ENCODE measurements around the gene ATOH7. TPM values are rescaled to one million over a fixed set of nuclear protein-coding genes. Genes with fewer than 3 reads are reported as not detected.

ATOH7 gene
- polyA plus RNA-seq, 1 donor (not counting 4 experiments of a cell fraction or from before 2014, with no cell fraction given): not detected

GRCh38 chr10:68212721-68213352 is 19.1 kb downstream of the ATOH7 start:
- Histone ChIP-seq H3K27me3 (ENCODE audit: control insufficient read depth, extremely low read depth, insufficient read depth, low read length) (no peaks in the 10 kb centered on the region), H3K4me3 (ENCODE audit: control insufficient read depth in 2 of 3, extremely low read depth in 1 of 3, insufficient read depth in 2 of 3, low read depth in 1 of 3, low read length in 3 of 3) (no peak overlapping the region), H3K9me1 (ENCODE audit: control insufficient read depth, extremely low read depth, insufficient read depth, low read length) (no peaks in the 10 kb centered on the region), H4K20me1 (ENCODE audit: control insufficient read depth, extremely low read depth, insufficient read depth, low read length) (no peaks in the 10 kb centered on the region), H2AFZ (ENCODE audit: control insufficient read depth, low read length) (no peak overlapping the region), H3K9me3 (ENCODE audit: control insufficient read depth, low read depth, low read length) (no peaks in the 10 kb centered on the region), H3K27ac (ENCODE audit: control insufficient read depth, insufficient read depth, low read length) (no peak overlapping the region), H3K36me3 (ENCODE audit: control insufficient read depth in 2 of 2, extremely low read depth in 1 of 2, insufficient read depth in 2 of 2, low read length in 2 of 2) (no peaks in the 10 kb centered on the region), H3K9ac (ENCODE audit: control insufficient read depth, extremely low read depth, insufficient read depth, low read length) (no peak overlapping the region), H3K79me2 (ENCODE audit: control insufficient read depth, insufficient read depth, low read length) (no peaks in the 10 kb centered on the region), H3K4me1 (ENCODE audit: control insufficient read depth, extremely low read depth, insufficient read depth, low read length) (no peaks in the 10 kb centered on the region), H3K4me2 (ENCODE audit: control insufficient read depth, extremely low read depth, insufficient read depth, low read depth, low read length) (no peak overlapping the region)
- dilution Hi-C loops (cut with MboI; ENCODE audit: extremely low pct_ligation_motif_present, low sequenced_read_pairs): no loop called here
- DNase-seq (ENCODE audit: low read depth, low spot score) (no peak), FAIRE-seq (no peak)
- TF ChIP-seq EZH2 (IDR thresholded peaks at IDR 0.05; ENCODE audit: low read length) (no peak), CTCF (optimal IDR thresholded peaks at IDR 0.05 in 1 of 3, IDR thresholded peaks at IDR 0.05 in 1 of 3, conservative IDR thresholded peaks at IDR 0.05 in 1 of 3; ENCODE audit: extremely low read depth in 1 of 3, insufficient read depth in 2 of 3, low read length in 3 of 3) (peak in 2 of 3 experiments; percentile 49 to 51)

- no peaks in the 10 kb centered on the region for H3K79me2 ChIP-seq (ENCODE audit: control insufficient read depth, insufficient read depth, low read length)
Measured at GRCh38 chr10:68211669-68212068, 20.2 kb downstream of the ATOH7 start.

More at GRCh38 chr10:68211669-68212068, 20.2 kb downstream of the ATOH7 start:
- Histone ChIP-seq H3K9me1 (ENCODE audit: control insufficient read depth, extremely low read depth, insufficient read depth, low read length) (no peaks in the 10 kb centered on the region), H3K9me3 (ENCODE audit: control insufficient read depth, low read depth, low read length) (no peaks in the 10 kb centered on the region), H3K4me1 (ENCODE audit: control insufficient read depth, extremely low read depth, insufficient read depth, low read length) (no peaks in the 10 kb centered on the region), H3K27me3 (ENCODE audit: control insufficient read depth, extremely low read depth, insufficient read depth, low read length) (no peaks in the 10 kb centered on the region), H3K4me2 (ENCODE audit: control insufficient read depth, extremely low read depth, insufficient read depth, low read depth, low read length) (no peak overlapping the region), H4K20me1 (ENCODE audit: control insufficient read depth, extremely low read depth, insufficient read depth, low read length) (no peaks in the 10 kb centered on the region), H3K9ac (ENCODE audit: control insufficient read depth, extremely low read depth, insufficient read depth, low read length) (no peak overlapping the region), H3K27ac (ENCODE audit: control insufficient read depth, insufficient read depth, low read length) (no peak overlapping the region), H3K4me3 (ENCODE audit: control insufficient read depth in 2 of 3, extremely low read depth in 1 of 3, insufficient read depth in 2 of 3, low read depth in 1 of 3, low read length in 3 of 3) (no peak overlapping the region), H2AFZ (ENCODE audit: control insufficient read depth, low read length) (no peak overlapping the region), H3K36me3 (ENCODE audit: control insufficient read depth in 2 of 2, extremely low read depth in 1 of 2, insufficient read depth in 2 of 2, low read length in 2 of 2) (no peaks in the 10 kb centered on the region)
- dilution Hi-C loops (cut with MboI; ENCODE audit: extremely low pct_ligation_motif_present, low sequenced_read_pairs): no loop called here
- no peak for TF ChIP-seq CTCF (optimal IDR thresholded peaks at IDR 0.05 in 1 of 3, IDR thresholded peaks at IDR 0.05 in 1 of 3, conservative IDR thresholded peaks at IDR 0.05 in 1 of 3; ENCODE audit: extremely low read depth in 1 of 3, insufficient read depth in 2 of 3, low read length in 3 of 3)
- no peak for TF ChIP-seq EZH2 (IDR thresholded peaks at IDR 0.05; ENCODE audit: low read length)
- FAIRE-seq: no peak
- no peak for DNase-seq (ENCODE audit: low read depth, low spot score)

All from keratinocyte (primary cell).